Measurements from ENCODE around the gene OTUD1.

GRCh38 chr10:23490115-23490514 is 51.2 kb downstream of the OTUD1 start:
- no peak for TF ChIP-seq EZH2 (IDR thresholded peaks at IDR 0.05; ENCODE audit: insufficient read depth, poor library complexity, severe bottlenecking)
- no peak for TF ChIP-seq EZH2phosphoT487 (IDR thresholded peaks at IDR 0.05; ENCODE audit: insufficient read depth, low read depth)

Measured in GM23248 (cell line).